HL-60 (cell line): ENCODE results near the gene CSRNP3.

Experiments used
- DNase-seq, 2 experiments: peaks; one replicate each; pipeline ENCODE4 v3.0.0-alpha.2; 2010 to 2020; ENCODE audit warnings: low read depth in 1 of 2, low spot score in 1 of 2
- H3K27ac ChIP-seq: fragments of 250-450 bp; sonication (Bioruptor Pico); replicated peaks from 2 replicates; pipeline ENCODE4 v1.5.1; 2020; ENCODE audit warnings: mild to moderate bottlenecking, moderate library complexity
- H3K27me3 ChIP-seq: fragments of 250-450 bp; sonication (Bioruptor Pico); 2 replicates; pipeline ENCODE4 v1.5.1; 2021; ENCODE audit warnings: mild to moderate bottlenecking, moderate library complexity; ENCODE audit not compliant: insufficient read depth, poor library complexity, severe bottlenecking
- H3K4me3 ChIP-seq: replicated peaks from 2 replicates; pipeline ENCODE4 v1.5.1; 2011; ENCODE audit warnings: mild to moderate bottlenecking, control low read depth, low read length; ENCODE audit not compliant: insufficient read depth
- GABPA ChIP-seq: IDR thresholded peaks from 2 replicates; pipeline ENCODE4 v1.6.1; 2012; ENCODE audit warnings: low read depth
- POLR2AphosphoS5 ChIP-seq: IDR thresholded peaks from 2 replicates; pipeline ENCODE4 v1.6.1; 2012; ENCODE audit warnings: low read depth
- REST ChIP-seq: IDR thresholded peaks from 2 replicates; pipeline ENCODE4 v1.6.1; 2012; ENCODE audit warnings: low read depth; ENCODE audit not compliant: insufficient replicate concordance
- SPI1 ChIP-seq: IDR thresholded peaks from 2 replicates; pipeline ENCODE4 v1.6.1; 2012; ENCODE audit warnings: low read depth, mild to moderate bottlenecking, borderline replicate concordance
- TF ChIP-seq, protein P1 (sequence below): IDR thresholded peaks from one replicate; pipeline ENCODE4 v1.5.1; 2011; ENCODE audit warnings: low read length, control low read depth, inconsistent platforms; ENCODE audit not compliant: insufficient read depth

The CSRNP3 gene

DNA sequence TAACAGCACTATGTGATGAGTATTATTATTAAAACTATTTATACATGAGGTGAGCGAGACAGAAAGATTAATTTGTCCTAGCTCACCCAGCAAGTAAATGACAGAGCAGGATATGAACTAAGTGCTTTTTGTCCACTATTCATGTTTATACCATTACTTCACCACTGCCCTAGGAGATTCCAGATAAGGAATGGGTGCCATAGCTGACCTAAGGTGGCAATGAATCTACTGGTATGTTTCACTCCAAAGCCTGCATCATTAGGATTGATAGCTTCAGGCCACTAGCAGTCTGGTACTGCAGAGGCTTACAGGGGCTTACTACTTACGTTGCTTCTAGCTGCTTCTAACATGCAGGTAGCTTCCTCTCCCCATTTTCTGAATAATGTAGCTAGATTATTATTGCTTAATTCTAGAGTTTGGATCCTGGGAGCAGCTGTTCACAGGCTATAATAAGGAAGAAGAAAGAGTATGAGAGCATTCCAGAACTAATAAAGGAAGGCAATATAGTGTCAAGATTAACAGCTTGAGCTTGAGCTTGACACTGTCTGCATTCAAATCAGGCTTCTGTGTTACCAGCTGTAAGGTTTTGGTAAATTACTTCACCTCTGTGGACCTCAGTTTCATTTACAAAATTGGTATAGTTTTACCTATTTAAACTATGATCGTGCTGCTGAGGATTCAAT, 170.9 kb downstream of the CSRNP3 start:
- DNase-seq = no peak
- H3K27ac ChIP-seq = no peak overlapping the region
- no peak overlapping the region for H3K4me3 ChIP-seq
- TF ChIP-seq REST = no peak
- TF ChIP-seq, protein P1, sequence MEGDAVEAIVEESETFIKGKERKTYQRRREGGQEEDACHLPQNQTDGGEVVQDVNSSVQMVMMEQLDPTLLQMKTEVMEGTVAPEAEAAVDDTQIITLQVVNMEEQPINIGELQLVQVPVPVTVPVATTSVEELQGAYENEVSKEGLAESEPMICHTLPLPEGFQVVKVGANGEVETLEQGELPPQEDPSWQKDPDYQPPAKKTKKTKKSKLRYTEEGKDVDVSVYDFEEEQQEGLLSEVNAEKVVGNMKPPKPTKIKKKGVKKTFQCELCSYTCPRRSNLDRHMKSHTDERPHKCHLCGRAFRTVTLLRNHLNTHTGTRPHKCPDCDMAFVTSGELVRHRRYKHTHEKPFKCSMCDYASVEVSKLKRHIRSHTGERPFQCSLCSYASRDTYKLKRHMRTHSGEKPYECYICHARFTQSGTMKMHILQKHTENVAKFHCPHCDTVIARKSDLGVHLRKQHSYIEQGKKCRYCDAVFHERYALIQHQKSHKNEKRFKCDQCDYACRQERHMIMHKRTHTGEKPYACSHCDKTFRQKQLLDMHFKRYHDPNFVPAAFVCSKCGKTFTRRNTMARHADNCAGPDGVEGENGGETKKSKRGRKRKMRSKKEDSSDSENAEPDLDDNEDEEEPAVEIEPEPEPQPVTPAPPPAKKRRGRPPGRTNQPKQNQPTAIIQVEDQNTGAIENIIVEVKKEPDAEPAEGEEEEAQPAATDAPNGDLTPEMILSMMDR = no peak
- TF ChIP-seq SPI1 = no peak
- no peaks in the 10 kb centered on the region for H3K27me3 ChIP-seq

DNA sequence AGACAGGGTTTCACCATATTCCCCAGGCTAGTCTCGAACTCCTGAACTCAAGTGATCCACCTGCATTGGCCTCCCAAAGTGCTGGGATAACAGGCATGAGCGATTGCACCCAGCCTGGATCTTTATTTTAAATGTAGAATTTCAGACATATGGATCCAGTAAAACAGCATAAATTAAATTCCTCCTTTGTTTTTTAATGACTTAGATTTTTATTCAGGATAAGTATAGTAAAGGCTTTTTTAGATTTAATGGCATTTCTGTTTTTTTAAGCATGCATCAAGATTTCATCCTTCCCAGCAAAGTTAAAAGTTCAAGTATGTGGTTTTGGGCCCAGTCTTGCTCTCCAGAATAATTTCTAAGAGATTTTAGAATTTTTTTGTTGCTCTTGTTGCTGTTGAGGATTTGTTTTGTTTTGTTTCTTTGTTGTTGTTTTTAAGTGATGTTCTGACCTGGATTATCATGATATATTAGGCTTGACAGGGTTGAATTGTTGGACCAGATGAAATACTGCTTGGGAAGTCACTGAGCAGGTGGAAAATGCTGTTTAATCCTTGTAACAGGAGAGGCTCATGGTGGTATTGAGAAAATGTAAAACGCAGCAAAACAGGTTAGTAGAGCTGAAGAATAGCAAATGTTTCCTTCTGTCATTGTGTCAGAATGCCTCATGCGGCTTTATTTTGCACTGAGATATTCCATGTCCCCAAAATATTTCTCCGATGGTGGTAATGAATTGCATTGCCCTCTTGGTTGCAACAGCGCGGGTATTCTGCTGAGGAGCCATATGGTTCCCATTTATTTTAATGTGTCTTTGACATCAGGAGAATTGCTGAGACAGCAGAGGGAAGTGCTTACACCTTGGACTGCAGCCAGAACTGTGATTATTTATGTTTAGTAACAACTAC, 176.7 kb downstream of the CSRNP3 start:
- Histone ChIP-seq H3K4me3 (no peak overlapping the region), H3K27me3 (no peaks in the 10 kb centered on the region), H3K27ac (no peak overlapping the region)
- no peak for DNase-seq
- TF ChIP-seq POLR2AphosphoS5 (no peak), REST (no peak), SPI1 (no peak), GABPA (no peak)
- TF ChIP-seq, protein P1 = no peak

DNA sequence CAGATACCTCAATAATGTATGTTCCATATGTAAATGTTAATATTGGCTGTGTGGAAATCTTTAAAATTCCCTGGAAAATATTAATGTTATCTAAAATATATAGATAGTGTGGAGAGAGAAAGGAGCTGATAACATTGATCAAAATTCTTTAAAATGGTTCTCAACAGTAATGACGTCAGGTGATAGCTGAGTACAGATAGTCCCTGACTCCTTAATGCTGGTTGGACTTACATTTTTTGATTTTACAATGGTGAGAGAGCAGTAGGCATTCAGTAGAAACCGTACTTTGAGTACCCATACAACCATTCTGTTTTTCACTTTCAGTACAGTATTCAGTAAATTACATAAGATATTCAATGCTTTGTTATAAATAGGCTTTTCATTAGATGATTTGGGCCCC, 177.9 kb downstream of the CSRNP3 start:
- DNase-seq = no peak
- Histone ChIP-seq H3K27ac (no peak overlapping the region), H3K4me3 (no peak overlapping the region), H3K27me3 (no peaks in the 10 kb centered on the region)
- TF ChIP-seq SPI1 = no peak
- no peak for TF ChIP-seq REST
- TF ChIP-seq, protein P1 = no peak
- TF ChIP-seq GABPA = no peak
- no peak for TF ChIP-seq POLR2AphosphoS5
